AG09319 (cell line): ENCODE results near the gene PHTF1.

ENCODE experiments used
- DNase-seq: peaks from one replicate; pipeline ENCODE4 v3.0.0-alpha.2; 2010; ENCODE audit warnings: low read depth; ENCODE audit errors: extremely low read depth
- CTCF ChIP-seq: IDR thresholded peaks from 2 replicates; pipeline ENCODE4 v1.5.1; 2011; ENCODE audit warnings: low read depth, mild to moderate bottlenecking, inconsistent platforms, low read length, moderate library complexity

Gene PHTF1

DNA sequence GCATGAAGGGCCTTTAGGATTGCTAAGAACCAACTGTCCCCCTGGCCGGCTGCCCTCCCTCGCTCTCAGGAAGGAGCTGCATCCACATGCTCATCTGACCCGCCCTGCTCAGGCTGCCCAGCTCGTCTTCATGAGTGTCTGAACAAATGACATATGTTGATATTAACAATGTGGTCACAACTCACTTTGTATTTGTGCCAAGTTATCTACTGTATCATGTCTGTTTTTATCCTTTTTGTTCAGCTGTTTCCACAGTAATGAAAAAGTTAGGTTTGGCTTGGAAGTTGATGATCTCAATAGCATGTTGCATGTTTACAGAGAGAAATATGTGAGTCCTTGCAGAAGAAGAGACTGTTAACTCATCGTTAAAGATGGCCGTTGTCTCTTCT, 75.1 kb downstream of the PHTF1 start:
- no peak for TF ChIP-seq CTCF
- DNase-seq: no peak

GRCh38 chr1:113683384-113684152, 75.7 kb downstream of the PHTF1 start:
- DNase-seq: no peak
- no peak for TF ChIP-seq CTCF

DNA sequence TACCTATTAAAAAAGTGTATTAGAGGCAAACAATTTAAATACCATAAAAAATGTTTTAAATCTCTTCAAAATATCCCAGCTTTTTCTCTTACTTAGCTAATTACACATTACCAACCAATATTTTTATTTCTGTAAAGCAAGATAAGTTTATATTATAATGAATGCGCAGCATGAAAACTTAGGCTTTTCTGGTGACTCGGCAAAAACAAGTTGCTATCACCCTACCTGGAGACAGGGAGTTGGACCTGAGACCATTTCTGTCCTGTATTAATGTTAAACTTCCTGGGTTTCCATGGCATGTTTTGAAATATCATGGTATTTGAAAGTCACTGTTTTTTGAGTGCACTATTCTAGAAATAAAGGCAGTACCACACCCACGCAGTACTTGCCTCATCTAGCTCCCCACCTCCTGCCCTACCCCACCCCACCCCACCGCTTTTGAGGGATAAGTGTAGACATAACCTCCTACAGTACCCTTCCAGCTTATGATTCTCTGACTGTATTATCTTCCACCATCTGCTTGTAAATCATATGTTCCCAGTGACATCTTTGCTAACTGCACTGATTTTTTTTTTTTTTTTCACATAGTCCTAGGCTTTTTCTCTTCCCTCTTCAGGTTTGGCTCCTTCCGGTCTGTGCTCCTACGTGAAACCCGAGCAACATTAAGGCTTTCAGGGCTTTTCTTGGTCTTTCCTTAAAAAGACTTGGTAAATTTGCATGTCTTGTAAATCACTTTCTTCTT, 77.5 kb downstream of the PHTF1 start:
- DNase-seq: no peak
- TF ChIP-seq CTCF: no peak

GRCh38 chr1:113678159-113678469, 81.2 kb downstream of the PHTF1 start:
- DNase-seq: no peak
- no peak for TF ChIP-seq CTCF

DNA sequence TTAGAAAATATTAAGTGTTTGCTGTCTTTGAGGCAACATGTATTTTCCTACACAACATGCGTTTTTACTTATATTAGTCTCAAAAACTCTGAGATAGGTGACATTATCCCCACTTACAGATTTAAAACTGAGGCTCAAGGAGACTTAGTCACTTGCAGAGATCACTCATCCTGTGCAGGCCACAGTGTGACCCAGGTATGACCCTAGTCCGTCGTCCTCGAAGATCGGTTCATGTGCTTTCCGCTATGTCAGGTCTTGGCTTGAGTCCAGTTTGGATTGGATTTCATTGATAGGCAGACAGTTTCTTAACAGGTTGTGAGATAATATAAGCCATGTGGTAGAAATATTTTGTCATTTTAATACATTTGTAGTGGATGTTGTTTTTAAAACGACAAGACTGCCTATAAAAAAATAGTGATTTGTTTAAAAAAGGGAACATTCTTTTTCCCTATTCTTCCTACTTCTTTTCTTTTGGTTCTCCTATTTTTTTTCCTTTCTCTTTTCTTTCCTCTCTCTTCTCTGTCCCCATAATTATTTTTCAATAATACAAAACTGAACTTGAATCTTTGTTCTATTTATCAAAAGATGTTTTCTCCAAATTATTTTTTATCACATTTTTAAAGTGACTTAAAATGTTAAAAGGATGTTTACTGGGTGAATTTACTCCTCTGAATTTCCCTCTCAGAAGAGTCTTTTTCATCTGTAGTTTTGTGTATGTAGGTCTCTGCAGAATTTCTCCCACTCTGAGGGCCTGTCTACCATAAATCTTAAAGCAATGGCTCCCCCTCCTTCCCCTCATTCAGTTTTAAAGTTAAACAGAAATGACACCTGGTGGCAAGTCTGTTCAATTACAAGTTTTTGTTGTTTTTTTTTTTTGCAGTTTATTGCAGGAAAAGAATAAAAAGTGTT, 81.8 kb downstream of the PHTF1 start:
- TF ChIP-seq CTCF: peak; percentile 43

DNA sequence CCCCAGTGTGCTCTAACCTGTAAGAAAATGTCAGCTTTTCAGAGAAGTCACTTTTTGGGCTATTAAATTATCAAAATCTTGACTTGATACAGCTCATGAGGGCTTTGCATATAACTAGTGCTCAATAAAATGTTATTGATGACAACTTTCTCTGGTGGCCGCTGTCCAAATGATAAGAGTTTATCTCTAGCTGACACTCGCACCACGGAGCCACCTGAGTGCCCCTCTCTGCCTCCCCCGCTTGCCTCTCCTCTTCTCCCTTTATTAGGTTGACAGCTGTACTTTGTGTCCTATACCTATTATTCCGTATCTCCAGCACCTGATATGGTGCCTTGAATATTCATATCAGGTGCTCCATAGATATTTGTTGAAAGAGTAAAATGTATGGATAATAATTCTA, 82.8 kb downstream of the PHTF1 start:
- DNase-seq: no peak
- TF ChIP-seq CTCF: no peak

More for the DNA sequence above, 81.8 kb downstream of the PHTF1 start:
- no peak for DNase-seq
